Measurements from ENCODE around the gene MGAT4A. TPM values are rescaled to one million over a fixed set of nuclear protein-coding genes. Genes with fewer than 3 reads are reported as not detected.
"Not testable (repeated sequence)": the region's sequence is repeated elsewhere in the genome, so short reads cannot be mapped to it uniquely, and the experiment has no call there.

Gene MGAT4A
- total RNA-seq, 1 donor from 2014 or later: 33.5 TPM

DNA sequence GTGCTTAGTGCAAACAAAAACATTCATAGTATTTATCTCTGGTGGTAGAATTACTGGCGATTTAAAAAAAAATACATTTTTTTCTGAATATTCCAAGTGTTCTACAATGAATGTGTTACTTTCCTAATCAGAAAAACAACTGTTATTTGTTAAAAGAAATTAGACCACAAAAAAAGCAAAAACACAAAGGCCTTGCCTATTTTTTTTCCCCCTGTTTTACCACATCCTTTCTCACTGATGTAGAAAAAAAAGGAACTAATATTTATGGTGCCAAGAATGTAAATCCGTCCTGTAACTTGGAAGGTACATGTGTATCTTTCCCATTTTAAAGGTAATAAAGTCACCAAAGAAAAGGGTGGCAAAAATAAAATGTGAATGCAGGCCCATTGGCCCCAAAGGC lies 28.4 kb upstream of the MGAT4A start:
- Mint-ChIP-seq H3K36me3 (ENCODE audit: insufficient read depth) (no peaks in the 10 kb centered on the region), H3K9me3 (ENCODE audit: low read depth) (no peaks in the 10 kb centered on the region), H3K4me3 (ENCODE audit: low read depth) (no peak overlapping the region), H3K4me1 (ENCODE audit: low read depth) (no peaks in the 10 kb centered on the region), H3K27ac (no peak overlapping the region), H3K27me3 (no peaks in the 10 kb centered on the region)
- no peak for DNase-seq (ENCODE audit: low spot score, unreplicated experiment)
- TF ChIP-seq, protein P1, sequence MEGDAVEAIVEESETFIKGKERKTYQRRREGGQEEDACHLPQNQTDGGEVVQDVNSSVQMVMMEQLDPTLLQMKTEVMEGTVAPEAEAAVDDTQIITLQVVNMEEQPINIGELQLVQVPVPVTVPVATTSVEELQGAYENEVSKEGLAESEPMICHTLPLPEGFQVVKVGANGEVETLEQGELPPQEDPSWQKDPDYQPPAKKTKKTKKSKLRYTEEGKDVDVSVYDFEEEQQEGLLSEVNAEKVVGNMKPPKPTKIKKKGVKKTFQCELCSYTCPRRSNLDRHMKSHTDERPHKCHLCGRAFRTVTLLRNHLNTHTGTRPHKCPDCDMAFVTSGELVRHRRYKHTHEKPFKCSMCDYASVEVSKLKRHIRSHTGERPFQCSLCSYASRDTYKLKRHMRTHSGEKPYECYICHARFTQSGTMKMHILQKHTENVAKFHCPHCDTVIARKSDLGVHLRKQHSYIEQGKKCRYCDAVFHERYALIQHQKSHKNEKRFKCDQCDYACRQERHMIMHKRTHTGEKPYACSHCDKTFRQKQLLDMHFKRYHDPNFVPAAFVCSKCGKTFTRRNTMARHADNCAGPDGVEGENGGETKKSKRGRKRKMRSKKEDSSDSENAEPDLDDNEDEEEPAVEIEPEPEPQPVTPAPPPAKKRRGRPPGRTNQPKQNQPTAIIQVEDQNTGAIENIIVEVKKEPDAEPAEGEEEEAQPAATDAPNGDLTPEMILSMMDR (IDR thresholded peaks at IDR 0.05; ENCODE audit: unreplicated experiment): no peak

DNA sequence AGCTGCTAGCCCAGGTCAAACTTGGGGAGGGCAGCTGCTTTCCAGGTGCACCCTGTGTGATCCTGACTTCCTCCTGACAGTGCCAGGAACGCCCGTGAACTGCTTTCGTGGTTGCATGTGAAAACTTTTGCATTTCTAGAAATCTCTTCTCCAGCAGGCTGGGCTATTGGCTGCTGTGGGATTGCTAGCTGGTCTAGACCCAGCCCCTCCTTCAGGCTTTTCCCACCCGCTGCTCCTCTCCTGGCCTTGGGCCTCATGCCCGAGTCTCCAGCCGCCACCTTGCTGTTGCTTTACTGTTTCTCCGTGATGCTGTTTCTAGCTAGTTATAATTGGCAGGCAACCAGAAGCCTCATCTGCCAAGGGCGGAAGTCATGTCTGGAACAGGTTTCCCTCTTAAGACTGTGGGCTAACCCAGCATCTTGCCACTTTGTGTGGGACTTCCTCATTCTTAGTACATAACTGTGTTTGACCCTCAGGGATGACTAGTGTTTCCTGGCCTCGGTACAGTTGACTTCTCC lies 27.0 kb upstream of the MGAT4A start:
- Mint-ChIP-seq H3K4me1 (ENCODE audit: low read depth) (no peaks in the 10 kb centered on the region), H3K36me3 (ENCODE audit: insufficient read depth) (no peaks in the 10 kb centered on the region), H3K9me3 (ENCODE audit: low read depth) (peaks cover 2% of the 10 kb centered on the region), H3K27me3 (no peaks in the 10 kb centered on the region), H3K27ac (no peak overlapping the region), H3K4me3 (ENCODE audit: low read depth) (no peak overlapping the region)
- TF ChIP-seq, protein P1 (IDR thresholded peaks at IDR 0.05; ENCODE audit: unreplicated experiment): no peak
- DNase-seq (ENCODE audit: low spot score, unreplicated experiment): no peak

DNA sequence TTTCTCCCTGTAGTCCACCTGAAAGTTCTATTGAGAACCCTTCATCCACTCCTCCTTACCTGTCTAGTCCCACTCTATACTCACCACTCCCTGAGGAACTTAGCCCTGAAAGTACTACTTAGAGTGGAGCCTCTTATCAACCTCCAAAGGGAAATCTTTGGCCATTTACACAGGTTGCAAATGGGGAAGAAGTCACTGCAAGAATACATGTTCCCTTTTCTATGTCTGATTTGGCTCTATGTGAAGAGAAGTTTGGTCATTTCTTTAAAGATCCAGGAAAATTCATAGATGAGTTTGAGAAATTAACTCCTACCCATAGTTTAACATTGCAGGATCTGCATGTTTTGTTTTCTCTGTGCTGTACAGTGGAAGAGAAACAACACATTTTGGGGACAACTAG lies 22.9 kb upstream of the MGAT4A start:
- H3K27me3 Mint-ChIP-seq: no peaks in the 10 kb centered on the region
- TF ChIP-seq, protein P1 (IDR thresholded peaks at IDR 0.05; ENCODE audit: unreplicated experiment): no peak

DNA sequence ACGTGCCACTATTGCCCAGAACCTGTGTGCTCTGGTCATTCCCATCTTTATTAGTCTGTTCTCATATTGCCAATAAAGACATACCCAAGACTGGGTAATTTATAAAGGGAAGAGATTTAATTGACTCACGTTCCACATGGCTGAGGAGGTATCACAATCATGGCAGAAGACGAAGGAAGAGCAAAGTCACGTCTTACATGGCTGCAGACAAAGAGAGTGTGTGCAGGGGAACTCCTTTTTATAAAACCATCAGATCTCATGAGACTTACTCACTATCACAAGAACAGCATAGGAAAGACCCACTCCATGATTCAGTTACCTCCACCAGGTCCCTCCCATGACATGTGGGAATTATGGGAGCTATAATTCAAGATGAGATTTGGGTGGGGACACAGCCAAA lies 21.8 kb upstream of the MGAT4A start:
- not testable (repeated sequence) for DNase-seq (ENCODE audit: low spot score, unreplicated experiment); H3K4me1 Mint-ChIP-seq (ENCODE audit: low read depth)

More for the DNA sequence above, 22.9 kb upstream of the MGAT4A start:
- DNase-seq (ENCODE audit: low spot score, unreplicated experiment): no peak
- Mint-ChIP-seq H3K4me3 (ENCODE audit: low read depth) (no peak overlapping the region), H3K27ac (no peak overlapping the region), H3K36me3 (ENCODE audit: insufficient read depth) (no peaks in the 10 kb centered on the region), H3K4me1 (ENCODE audit: low read depth) (no peaks in the 10 kb centered on the region), H3K9me3 (ENCODE audit: low read depth) (peaks cover 6% of the 10 kb centered on the region)

DNA sequence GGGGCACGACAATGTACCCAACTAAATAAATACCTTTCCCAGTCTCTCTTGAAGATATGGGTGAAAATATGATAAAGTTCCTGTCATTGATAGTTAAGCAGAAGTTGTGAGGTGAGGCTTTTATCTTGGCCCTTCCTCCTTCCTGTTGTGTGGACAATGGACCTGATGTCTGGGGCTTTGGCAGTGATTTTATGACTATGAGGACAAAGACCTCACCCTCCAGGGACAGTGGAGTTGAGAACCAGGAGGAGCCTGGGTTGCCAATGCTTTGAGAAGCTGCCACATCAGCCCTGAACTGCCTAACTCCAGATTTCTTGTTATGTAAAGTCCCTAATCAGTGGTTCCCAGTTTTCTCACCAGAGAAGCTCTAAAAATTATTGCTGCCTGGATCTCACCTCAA lies 20.8 kb upstream of the MGAT4A start:
- DNase-seq (ENCODE audit: low spot score, unreplicated experiment): no peak
- H3K27me3 Mint-ChIP-seq: no peaks in the 10 kb centered on the region
- H3K36me3 Mint-ChIP-seq (ENCODE audit: insufficient read depth): no peaks in the 10 kb centered on the region
- H3K27ac Mint-ChIP-seq: no peak overlapping the region
- TF ChIP-seq, protein P1 (IDR thresholded peaks at IDR 0.05; ENCODE audit: unreplicated experiment): no peak
- H3K9me3 Mint-ChIP-seq (ENCODE audit: low read depth): peaks cover 6% of the 10 kb centered on the region
- no peak overlapping the region for H3K4me3 Mint-ChIP-seq (ENCODE audit: low read depth)
- no peaks in the 10 kb centered on the region for H3K4me1 Mint-ChIP-seq (ENCODE audit: low read depth)

More for the DNA sequence above, 21.8 kb upstream of the MGAT4A start:
- H3K4me3 Mint-ChIP-seq (ENCODE audit: low read depth); H3K36me3 Mint-ChIP-seq (ENCODE audit: insufficient read depth); H3K27me3 Mint-ChIP-seq; H3K27ac Mint-ChIP-seq; H3K9me3 Mint-ChIP-seq (ENCODE audit: low read depth): not testable (repeated sequence)

DNA sequence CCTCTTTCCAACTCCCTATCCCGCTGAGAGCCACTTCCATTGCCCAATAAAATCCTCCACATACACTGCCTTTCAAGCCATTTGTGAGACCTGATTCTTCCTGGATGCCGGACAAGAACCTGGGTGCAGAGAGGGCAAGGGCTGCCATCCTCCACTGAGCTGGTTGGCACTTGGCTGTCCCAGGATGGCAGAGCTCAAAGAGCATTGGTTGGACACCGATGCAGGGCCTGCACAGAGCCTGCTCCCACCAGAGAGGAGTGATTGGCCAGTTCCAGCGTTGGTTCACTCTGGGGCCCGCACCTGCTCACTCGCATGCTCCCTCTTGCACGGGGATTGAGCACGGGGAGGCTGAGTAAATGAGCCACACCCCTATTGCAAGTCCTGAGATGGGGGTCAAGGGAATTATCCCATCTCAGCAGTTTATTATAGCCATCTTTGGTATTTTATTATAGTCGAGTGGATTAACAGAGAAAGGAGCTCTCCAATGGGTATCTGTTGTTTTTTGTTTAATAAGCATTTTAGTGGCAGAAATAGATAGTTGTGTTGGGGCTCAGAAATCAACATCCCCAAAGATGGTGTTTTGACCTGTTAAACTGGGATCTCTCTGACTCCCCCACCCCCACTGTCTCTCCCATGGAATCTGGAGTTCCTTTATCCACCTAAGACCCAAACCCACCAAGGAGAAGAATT lies 19.8 kb upstream of the MGAT4A start:
- Mint-ChIP-seq H3K27me3 (no peaks in the 10 kb centered on the region), H3K4me3 (ENCODE audit: low read depth) (no peak overlapping the region), H3K9me3 (ENCODE audit: low read depth) (peaks cover 6% of the 10 kb centered on the region), H3K36me3 (ENCODE audit: insufficient read depth) (no peaks in the 10 kb centered on the region), H3K27ac (no peak overlapping the region), H3K4me1 (ENCODE audit: low read depth) (no peaks in the 10 kb centered on the region)
- DNase-seq (ENCODE audit: low spot score, unreplicated experiment): no peak
- TF ChIP-seq, protein P1 (IDR thresholded peaks at IDR 0.05; ENCODE audit: unreplicated experiment): no peak

All from progenitor cell of endocrine pancreas (in vitro differentiated cells).